DMS153 treated with DMSO at 0.1 percent for 48 hours (cell line): ENCODE results near the gene ERICH3.
"Not testable (repeated sequence)": the region's sequence is repeated elsewhere in the genome, so short reads cannot be mapped to it uniquely, and the experiment has no call there.

ENCODE experiments used
- DNase-seq: peaks from one replicate; lab custom pipeline; 2025; ENCODE audit not compliant: unreplicated experiment; lab: John Stamatoyannopoulos, UW

The ERICH3 gene

GRCh38 chr1:74679811-74680210 is 6.2 kb upstream of the ERICH3 start:
- DNase-seq: no peak

DNA sequence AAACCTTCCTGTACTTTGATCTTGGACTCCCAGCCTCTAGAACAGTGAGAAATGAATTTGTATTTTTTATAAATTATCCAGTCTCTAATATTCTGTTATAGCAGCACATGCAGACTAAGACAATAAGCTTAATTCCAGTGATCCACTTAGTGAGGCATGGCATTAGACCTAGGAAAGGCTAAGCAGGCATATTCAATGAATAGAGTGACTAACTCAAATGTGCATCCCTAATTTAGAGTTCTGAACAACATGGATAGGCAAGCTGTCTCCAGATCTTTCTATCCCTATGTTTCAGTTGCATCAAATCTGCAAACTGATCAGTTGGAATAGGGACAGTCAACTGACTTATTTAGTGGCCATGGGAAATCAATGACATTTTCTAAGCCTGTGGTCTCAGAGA is 4.3 kb upstream of the ERICH3 start:
- no peak for DNase-seq

GRCh38 chr1:74674278-74675048 is 871 bp upstream of the ERICH3 start:
- DNase-seq: no peak

DNA sequence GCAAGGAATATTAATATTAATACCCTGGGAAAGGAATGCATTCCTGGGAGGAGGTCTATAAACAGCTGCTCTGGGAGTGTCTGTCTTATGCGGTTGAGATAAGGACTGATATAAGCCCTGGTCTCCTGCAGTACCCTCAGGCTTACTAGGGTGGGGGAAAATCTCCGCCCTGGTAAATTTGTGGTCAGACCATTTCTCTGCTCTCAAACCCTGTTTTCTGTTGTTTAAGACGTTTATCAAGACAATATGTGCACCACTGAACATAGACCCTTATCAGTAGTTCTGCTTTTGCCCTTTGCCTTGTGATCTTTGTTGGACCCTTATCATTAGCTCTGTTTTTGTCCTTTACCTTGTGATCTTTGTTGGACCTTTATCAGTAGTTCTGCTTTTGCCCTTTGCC is 2.7 kb downstream of the ERICH3 start:
- not testable (repeated sequence) for DNase-seq

- DNase-seq: no peak
These were observed 18.9 kb downstream of the ERICH3 start for GRCh38 chr1:74654708-74655107.

DNA sequence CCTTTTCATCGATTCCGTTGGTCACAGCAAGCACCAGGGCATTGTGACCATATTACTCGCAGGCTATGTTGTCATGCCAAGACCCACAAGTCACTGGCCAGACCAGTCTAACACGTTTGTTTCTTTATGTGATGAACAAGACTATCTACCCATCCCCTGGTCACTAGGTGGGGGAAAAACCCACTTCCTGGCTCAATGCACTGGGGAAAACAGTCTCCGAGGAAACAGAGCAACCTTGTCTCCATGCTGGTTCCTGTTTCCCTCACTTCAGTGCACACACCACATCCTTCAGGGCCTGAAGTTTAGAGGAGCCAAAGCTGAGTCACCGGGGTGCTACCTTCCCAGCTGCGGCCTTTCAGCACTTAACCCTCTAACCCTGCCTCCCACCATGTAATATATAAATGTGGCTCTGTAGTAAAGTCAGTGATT is 20.9 kb downstream of the ERICH3 start:
- DNase-seq: peak; percentile 79

GRCh38 chr1:74650561-74650960 is 23.0 kb downstream of the ERICH3 start:
- no peak for DNase-seq

DNA sequence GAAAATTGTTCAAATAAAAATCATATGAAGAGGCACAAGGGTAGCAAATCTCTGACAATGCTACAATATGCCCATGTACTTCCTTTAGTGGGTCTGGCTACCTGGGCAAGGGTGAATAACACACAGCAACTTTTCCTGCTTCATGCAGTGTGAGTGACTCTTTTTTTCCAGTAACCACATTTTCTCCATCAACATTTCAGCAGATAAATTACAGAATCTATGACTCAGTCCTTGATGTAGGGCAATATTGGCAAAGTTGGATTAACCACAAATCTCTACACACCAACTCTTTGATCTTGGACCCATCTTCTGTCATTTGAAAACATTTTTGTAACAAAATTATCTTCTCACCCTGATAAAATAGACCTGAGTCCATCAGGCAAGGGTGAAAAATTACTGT is 31.7 kb downstream of the ERICH3 start:
- DNase-seq: no peak

GRCh38 chr1:74641161-74641560 is 32.4 kb downstream of the ERICH3 start:
- DNase-seq: no peak

DNA sequence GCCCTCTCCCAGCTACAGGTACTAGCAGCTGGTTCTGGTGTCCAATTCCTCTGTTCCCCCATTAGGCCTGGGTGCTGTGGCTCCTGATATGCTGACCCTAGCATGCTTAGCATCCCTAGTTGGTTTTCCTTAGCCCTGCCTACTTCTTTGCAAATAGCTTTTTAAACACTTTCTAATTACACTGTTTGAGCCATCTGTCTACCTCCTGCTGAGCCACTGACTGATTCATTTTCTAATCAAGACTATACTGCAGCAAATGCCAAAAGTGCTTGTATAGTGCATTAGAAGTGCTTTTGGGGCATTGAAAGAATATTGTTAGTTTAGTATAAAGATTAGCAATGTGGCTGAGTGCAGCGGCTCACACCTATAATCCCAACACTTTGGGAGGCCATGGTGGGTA is 36.3 kb downstream of the ERICH3 start:
- DNase-seq: no peak

DNA sequence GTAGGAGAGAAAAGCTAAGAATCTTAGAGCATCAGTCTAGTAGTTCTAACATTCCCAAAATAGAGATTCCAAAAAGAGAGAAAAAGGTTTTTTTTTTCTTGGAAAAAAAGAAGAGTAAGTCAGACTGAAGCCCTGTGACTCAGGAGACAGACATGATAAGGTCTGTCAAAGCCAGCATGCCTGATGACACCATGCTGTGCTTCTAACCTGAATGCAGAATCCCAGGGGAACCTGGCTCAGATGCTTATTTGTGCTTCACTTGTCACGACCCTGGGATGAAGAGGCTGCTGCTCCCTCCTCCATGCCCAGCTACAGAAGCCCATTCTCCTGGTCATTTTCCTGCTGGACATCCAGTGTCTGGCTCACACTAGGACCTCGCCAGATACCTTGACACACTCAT is 44.3 kb downstream of the ERICH3 start:
- DNase-seq: no peak

DNA sequence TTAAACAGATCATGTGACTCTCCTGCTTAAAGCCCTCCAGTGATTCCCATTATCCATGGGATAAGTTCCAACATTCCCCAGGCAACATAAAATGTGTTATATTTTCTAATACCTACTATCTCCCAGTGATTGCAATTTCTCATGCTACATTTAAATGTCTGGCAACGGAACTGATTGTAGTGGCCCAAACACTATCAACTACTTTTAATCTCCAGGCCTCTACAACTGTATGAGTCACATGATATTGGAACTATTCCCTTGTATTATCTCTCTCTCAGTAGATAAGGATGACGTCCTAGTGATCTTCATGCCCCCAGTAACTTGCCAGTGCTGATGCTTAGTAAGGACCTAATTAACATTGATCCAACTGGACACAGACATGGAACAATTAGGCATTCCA is 49.9 kb downstream of the ERICH3 start:
- DNase-seq: no peak

DNA sequence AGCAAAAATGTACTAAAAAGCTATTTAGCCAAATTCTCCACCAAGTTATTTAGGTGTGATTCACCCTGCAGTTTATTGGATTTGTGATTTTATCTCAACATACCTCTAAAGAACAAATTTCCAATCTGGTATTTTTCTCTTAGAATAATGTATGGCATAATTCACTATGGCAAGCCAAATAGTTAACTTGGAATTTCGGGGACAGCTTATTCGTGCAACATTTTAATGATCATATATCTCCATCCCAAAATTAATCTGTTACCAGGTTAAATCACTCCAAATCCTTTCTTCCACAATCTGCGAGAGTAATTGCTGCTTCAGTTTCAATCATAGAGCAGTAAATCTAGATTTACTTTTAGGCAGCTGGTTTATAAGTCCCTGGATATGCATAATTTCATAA is 53.4 kb downstream of the ERICH3 start:
- DNase-seq: no peak

DNA sequence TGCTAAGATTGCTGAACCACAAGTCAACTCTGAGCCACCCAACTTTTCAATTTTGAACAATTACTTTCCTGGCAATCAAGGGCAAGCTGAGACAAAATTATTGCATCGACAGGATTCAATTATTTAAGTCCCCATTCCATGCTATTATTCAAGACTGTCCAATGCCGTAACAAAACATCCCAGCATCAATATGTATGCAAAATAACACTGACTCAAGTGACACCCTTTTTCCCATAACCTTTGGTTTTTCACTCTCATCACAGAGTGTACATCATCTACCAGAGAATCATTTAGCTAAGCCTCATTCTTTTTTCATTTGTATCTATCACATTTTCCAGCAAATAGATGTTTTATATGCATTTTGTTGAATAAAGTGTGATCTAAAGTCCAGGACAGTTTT is 54.6 kb downstream of the ERICH3 start:
- DNase-seq: no peak

- no peak for DNase-seq
These were observed 59.7 kb downstream of the ERICH3 start for GRCh38 chr1:74613894-74614293.

DNA sequence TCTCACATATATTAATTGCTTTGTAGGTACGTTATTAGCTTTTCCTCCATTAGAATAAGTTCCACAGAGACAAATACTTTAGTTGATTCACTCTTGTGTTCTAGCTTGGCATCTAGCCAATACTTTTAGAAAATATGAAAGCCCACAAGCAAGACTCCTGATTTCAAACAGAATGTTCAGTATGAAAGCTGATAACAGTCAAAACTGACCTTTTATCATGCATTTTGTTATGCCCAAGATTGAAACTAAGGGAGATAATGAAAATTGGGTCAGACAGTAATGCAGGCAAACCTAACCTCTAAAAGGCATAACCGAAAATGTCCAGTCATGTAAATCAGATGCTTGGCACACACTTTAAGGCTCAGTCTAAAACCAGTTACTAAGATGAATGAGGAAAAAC is 61.7 kb downstream of the ERICH3 start:
- no peak for DNase-seq

DNA sequence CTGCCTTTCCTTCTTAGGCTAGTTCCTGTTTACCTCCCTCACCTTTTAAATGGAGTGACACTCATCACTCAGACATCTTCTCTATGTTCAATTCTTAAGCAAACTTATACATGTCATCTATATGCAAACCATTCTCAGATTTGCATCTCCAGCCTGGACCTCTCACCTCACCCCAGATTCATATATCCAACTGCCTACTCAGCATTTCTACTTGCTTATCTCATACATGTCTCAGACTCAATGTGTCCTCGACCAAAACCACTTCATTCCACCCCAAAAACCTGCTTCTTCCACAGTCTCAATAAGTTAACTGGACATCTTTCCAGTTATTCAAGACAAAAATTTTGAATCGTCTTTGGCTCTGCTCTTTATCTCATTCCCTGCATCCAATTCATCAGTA is 62.6 kb downstream of the ERICH3 start:
- no peak for DNase-seq

GRCh38 chr1:74609810-74610371 is 63.7 kb downstream of the ERICH3 start:
- DNase-seq: no peak

DNA sequence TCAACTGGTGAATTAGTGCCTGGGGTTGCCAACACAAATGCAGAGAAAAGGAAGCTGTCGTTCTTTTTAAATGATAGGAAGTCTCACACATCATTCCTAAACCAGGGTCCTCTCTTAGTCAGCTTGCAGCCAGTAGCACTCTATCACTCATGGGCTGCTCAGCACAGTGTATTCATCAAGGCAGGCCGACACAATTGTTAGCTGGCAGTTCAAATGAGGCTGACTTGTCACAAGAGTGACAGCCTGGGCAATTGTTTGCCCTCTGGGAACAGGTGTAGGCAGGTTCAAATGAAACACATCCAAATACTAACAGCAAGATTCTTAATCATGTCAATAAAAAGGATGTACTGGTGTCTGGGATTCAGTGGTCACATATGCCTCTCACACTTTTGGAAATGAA is 76.9 kb downstream of the ERICH3 start:
- no peak for DNase-seq

- no peak for DNase-seq
These were observed 79.4 kb downstream of the ERICH3 start for GRCh38 chr1:74593887-74594866.

DNA sequence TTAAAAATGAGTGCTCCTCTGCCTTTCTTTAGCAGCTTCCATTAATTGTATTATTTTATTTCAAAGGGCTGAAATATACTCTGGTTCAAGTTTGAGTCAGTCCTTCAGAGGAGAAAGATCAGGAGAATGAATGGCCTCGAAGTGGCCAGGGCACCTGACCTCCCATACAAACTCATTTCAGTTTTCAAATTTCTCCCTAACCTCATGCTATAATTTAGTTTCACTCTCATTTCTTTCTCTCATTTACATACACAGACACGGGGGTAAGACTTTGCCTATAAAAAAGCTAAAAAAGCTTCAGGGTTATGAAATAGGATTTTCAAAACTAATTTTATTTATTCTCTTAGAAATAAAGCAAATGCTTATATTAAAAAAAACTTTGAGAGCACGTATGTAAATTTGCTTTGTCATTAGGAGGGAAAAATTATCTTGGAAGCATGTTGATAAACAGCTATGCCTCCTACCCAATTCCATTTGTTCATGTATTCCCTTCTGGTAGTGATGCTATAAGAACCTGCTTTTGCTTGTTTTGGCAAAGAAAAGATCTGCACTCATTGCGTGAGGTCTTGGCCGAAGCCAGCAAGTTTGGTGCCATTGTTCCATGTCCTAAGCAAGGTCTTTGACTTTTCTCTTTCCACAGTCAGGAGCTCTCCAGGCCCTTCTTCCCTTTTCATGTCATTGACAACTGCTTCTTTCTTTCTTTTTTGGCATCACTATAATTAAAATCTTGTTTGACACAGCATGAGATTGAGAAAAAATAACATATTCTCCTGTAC is 80.8 kb downstream of the ERICH3 start:
- DNase-seq: no peak
